ENCODE results near the gene LAX1. TPM values are rescaled to one million over a fixed set of nuclear protein-coding genes. Genes with fewer than 3 reads are reported as not detected.

LAX1 gene
- total RNA-seq, 2 donors from 2014 or later, result 0.15 TPM; not detected in 1

DNA sequence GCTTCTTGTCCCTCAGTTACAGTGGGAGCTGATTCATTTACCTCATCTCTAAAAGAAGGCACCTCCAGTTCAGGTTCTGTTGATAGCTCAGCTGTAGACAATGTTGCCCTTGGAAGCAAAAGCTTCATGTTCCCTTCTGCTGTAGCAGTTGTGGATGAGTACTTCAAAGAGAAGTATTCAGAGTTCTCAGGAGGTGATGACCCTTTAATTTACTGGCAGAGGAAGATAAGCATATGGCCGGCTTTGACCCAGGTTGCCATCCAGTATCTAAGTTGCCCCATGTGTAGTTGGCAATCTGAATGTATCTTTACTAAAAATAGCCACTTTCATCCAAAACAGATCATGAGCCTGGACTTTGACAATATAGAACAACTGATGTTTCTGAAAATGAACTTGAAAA is 35.0 kb downstream of the LAX1 start:
- H3K4me1 Mint-ChIP-seq, result peaks cover 30% of the 10 kb centered on the region
- no peaks in the 10 kb centered on the region for H3K27me3 Mint-ChIP-seq (ENCODE audit: insufficient read depth)
- H3K36me3 Mint-ChIP-seq (ENCODE audit: low read depth), result peaks cover 54% of the 10 kb centered on the region
- H3K4me1 ChIP-seq (ENCODE audit: control insufficient read depth, insufficient read depth, low read length), result no peaks in the 10 kb centered on the region
- 87 to 100% methylated on average over 1 of the region's 1 CpG for WGBS, 2 experiments (ENCODE audit: insufficient coverage in 1 of 2, insufficient read length in 1 of 2)
- H3K9me3 Mint-ChIP-seq, result peaks cover 18% of the 10 kb centered on the region
- H3K4me3 Mint-ChIP-seq, result no peak overlapping the region
- peak overlapping the region; percentile 51 for H3K4me3 ChIP-seq (ENCODE audit: low read length)
- no peaks in the 10 kb centered on the region for H3K27me3 ChIP-seq (ENCODE audit: control insufficient read depth, insufficient read depth, low read length, poor library complexity, severe bottlenecking)
- peaks cover 19% of the 10 kb centered on the region for H3K9me3 ChIP-seq (ENCODE audit: control insufficient read depth, low read length)
- no peak overlapping the region for H3K27ac Mint-ChIP-seq
- H3K36me3 ChIP-seq (ENCODE audit: control insufficient read depth, insufficient read depth, low read length), result peaks cover 79% of the 10 kb centered on the region
- TF ChIP-seq, protein P1, sequence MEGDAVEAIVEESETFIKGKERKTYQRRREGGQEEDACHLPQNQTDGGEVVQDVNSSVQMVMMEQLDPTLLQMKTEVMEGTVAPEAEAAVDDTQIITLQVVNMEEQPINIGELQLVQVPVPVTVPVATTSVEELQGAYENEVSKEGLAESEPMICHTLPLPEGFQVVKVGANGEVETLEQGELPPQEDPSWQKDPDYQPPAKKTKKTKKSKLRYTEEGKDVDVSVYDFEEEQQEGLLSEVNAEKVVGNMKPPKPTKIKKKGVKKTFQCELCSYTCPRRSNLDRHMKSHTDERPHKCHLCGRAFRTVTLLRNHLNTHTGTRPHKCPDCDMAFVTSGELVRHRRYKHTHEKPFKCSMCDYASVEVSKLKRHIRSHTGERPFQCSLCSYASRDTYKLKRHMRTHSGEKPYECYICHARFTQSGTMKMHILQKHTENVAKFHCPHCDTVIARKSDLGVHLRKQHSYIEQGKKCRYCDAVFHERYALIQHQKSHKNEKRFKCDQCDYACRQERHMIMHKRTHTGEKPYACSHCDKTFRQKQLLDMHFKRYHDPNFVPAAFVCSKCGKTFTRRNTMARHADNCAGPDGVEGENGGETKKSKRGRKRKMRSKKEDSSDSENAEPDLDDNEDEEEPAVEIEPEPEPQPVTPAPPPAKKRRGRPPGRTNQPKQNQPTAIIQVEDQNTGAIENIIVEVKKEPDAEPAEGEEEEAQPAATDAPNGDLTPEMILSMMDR (conservative IDR thresholded peaks at IDR 0.05), result no peak
- DNase-seq, result no peak
- no peak overlapping the region for H3K27ac ChIP-seq (ENCODE audit: low read depth, low read length)
- no peak overlapping the region for H3K9ac ChIP-seq (ENCODE audit: extremely low read depth, low read length, poor library complexity, severe bottlenecking)

DNA sequence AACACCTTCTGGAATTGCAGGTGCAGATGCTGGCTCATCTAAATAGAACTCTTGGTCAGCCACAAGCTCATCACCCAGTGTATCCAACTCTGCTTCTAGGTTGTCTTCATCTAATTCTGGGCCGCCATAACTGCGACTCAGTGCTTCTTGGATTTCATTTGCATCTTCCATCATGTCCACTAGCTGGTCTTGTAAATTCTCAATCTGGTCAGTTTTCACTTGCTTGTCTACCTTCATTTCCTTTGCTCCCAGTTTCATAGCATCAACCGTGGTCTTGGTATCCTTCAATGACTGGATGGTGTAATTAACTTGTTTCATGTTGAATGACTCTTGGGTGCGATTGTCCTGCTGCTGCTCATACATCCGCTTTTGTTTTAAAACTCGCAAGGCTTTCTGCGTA is 40.7 kb downstream of the LAX1 start:
- DNase-seq, result no peak
- no peak overlapping the region for H3K4me3 Mint-ChIP-seq
- no peak overlapping the region for H3K27ac ChIP-seq (ENCODE audit: low read depth, low read length)
- no peak overlapping the region for H3K9ac ChIP-seq (ENCODE audit: extremely low read depth, low read length, poor library complexity, severe bottlenecking)
- TF ChIP-seq, protein P1 (conservative IDR thresholded peaks at IDR 0.05), result no peak
- no peak overlapping the region for H3K4me3 ChIP-seq (ENCODE audit: low read length)
- no peaks in the 10 kb centered on the region for H3K27me3 Mint-ChIP-seq (ENCODE audit: insufficient read depth)
- 94 to 99% methylated on average over 6 to 7 of the region's 7 CpGs for WGBS, 2 experiments (ENCODE audit: insufficient coverage in 1 of 2, insufficient read length in 1 of 2)
- no peaks in the 10 kb centered on the region for H3K9me3 Mint-ChIP-seq
- H3K4me1 ChIP-seq (ENCODE audit: control insufficient read depth, insufficient read depth, low read length), result no peaks in the 10 kb centered on the region
- peaks cover 56% of the 10 kb centered on the region for H3K36me3 Mint-ChIP-seq (ENCODE audit: low read depth)
- H3K27me3 ChIP-seq (ENCODE audit: control insufficient read depth, insufficient read depth, low read length, poor library complexity, severe bottlenecking), result no peaks in the 10 kb centered on the region
- no peak overlapping the region for H3K27ac Mint-ChIP-seq
- no peaks in the 10 kb centered on the region for H3K9me3 ChIP-seq (ENCODE audit: control insufficient read depth, low read length)
- H3K36me3 ChIP-seq (ENCODE audit: control insufficient read depth, insufficient read depth, low read length), result peaks cover 82% of the 10 kb centered on the region
- peaks cover 5% of the 10 kb centered on the region for H3K4me1 Mint-ChIP-seq

DNA sequence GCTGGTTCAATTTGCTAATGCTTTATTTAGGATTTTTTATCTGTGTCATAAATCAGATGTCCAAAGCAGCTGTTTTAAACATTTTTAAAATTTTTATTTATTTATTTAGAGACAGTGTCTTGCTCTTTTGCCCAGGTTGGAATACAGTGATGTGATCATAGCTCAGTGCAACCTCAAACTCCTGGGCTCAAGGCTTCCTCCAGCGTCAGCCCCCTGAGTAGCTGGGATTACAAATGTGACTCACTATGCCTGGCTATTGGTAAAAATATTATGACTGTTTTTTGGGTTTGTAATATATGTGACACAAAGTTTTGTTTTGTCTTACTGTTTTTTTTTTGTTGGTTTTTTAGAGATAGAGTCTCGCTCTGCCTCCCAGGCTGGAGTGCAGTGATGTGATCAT is 42.2 kb downstream of the LAX1 start:
- H3K9ac ChIP-seq (ENCODE audit: extremely low read depth, low read length, poor library complexity, severe bottlenecking), result no peak overlapping the region
- Mint-ChIP-seq H3K27ac (peak overlapping the region; percentile 64), H3K36me3 (ENCODE audit: low read depth) (peaks cover 65% of the 10 kb centered on the region), H3K9me3 (no peaks in the 10 kb centered on the region), H3K4me3 (no peak overlapping the region), H3K4me1 (no peaks in the 10 kb centered on the region), H3K27me3 (ENCODE audit: insufficient read depth) (no peaks in the 10 kb centered on the region)
- no peak for DNase-seq
- TF ChIP-seq, protein P1 (conservative IDR thresholded peaks at IDR 0.05), result no peak
- no peak overlapping the region for H3K4me3 ChIP-seq (ENCODE audit: low read length)
- no peaks in the 10 kb centered on the region for H3K27me3 ChIP-seq (ENCODE audit: control insufficient read depth, insufficient read depth, low read length, poor library complexity, severe bottlenecking)
- WGBS, 2 experiments (ENCODE audit: insufficient coverage in 1 of 2, insufficient read length in 1 of 2), result 96 to 100% methylated on average over 1 to 2 of the region's 2 CpGs
- no peaks in the 10 kb centered on the region for H3K4me1 ChIP-seq (ENCODE audit: control insufficient read depth, insufficient read depth, low read length)
- peaks cover 78% of the 10 kb centered on the region for H3K36me3 ChIP-seq (ENCODE audit: control insufficient read depth, insufficient read depth, low read length)
- H3K27ac ChIP-seq (ENCODE audit: low read depth, low read length), result no peak overlapping the region
- no peaks in the 10 kb centered on the region for H3K9me3 ChIP-seq (ENCODE audit: control insufficient read depth, low read length)

Measured in endodermal cell (in vitro differentiated cells).